Measurements from ENCODE around the gene MAST1.
"Not testable (repeated sequence)": the region's sequence is repeated elsewhere in the genome, so short reads cannot be mapped to it uniquely, and the experiment has no call there.

MAST1 gene

GRCh38 chr19:12838886-12839756 lies 806 bp downstream of the MAST1 start:
- DNase-seq (ENCODE audit: insufficient read length, low spot score) (no peak), FAIRE-seq (no peak)

- no peak for FAIRE-seq
- DNase-seq (ENCODE audit: insufficient read length, low spot score) = no peak
Observed at GRCh38 chr19:12840091-12841079, 2.1 kb downstream of the MAST1 start.

GRCh38 chr19:12841094-12841493 lies 2.8 kb downstream of the MAST1 start:
- FAIRE-seq (no peak), DNase-seq (ENCODE audit: insufficient read length, low spot score) (no peak)

- DNase-seq (ENCODE audit: insufficient read length, low spot score) = no peak
- no peak for FAIRE-seq
Observed at GRCh38 chr19:12842511-12842910, 4.2 kb downstream of the MAST1 start.

- FAIRE-seq (no peak), DNase-seq (ENCODE audit: insufficient read length, low spot score) (no peak)
Observed at GRCh38 chr19:12843328-12843727, 5.0 kb downstream of the MAST1 start.

- FAIRE-seq (no peak), DNase-seq (ENCODE audit: insufficient read length, low spot score) (no peak)
Observed at GRCh38 chr19:12843999-12844732, 5.9 kb downstream of the MAST1 start.

- not testable (repeated sequence) for DNase-seq (ENCODE audit: insufficient read length, low spot score); FAIRE-seq
Observed at GRCh38 chr19:12846613-12847012, 8.3 kb downstream of the MAST1 start.

- FAIRE-seq (peak; percentile 33), DNase-seq (ENCODE audit: insufficient read length, low spot score) (peak; percentile 93)
Observed at GRCh38 chr19:12847159-12848139, 9.1 kb downstream of the MAST1 start.

GRCh38 chr19:12856653-12857052 lies 18.3 kb downstream of the MAST1 start:
- FAIRE-seq = no peak
- DNase-seq (ENCODE audit: insufficient read length, low spot score) = no peak

GRCh38 chr19:12858041-12858928 lies 20.0 kb downstream of the MAST1 start:
- FAIRE-seq = no peak

GRCh38 chr19:12859546-12859945 lies 21.2 kb downstream of the MAST1 start:
- DNase-seq (ENCODE audit: insufficient read length, low spot score) (no peak), FAIRE-seq (no peak)

More at GRCh38 chr19:12858041-12858928, 20.0 kb downstream of the MAST1 start:
- DNase-seq (ENCODE audit: insufficient read length, low spot score) = no peak

- no peak for FAIRE-seq
- DNase-seq (ENCODE audit: insufficient read length, low spot score) = no peak
Observed at GRCh38 chr19:12864143-12864542, 25.8 kb downstream of the MAST1 start.

GRCh38 chr19:12864721-12865715 lies 26.7 kb downstream of the MAST1 start:
- DNase-seq (ENCODE audit: insufficient read length, low spot score) (no peak), FAIRE-seq (no peak)

- DNase-seq (ENCODE audit: insufficient read length, low spot score) = no peak
- FAIRE-seq = no peak
Observed at GRCh38 chr19:12865746-12866415, 27.6 kb downstream of the MAST1 start.

- FAIRE-seq = no peak
- DNase-seq (ENCODE audit: insufficient read length, low spot score) = no peak
Observed at GRCh38 chr19:12866416-12867119, 28.3 kb downstream of the MAST1 start.

Measured in GM19239 (cell line).